Measurements from ENCODE around the gene OTOGL. TPM values are rescaled to one million over a fixed set of nuclear protein-coding genes. Genes with fewer than 3 reads are reported as not detected.

The OTOGL gene
- total RNA-seq, 1 donor from 2014 or later: 0.12 TPM

- Mint-ChIP-seq H3K36me3 (ENCODE audit: low read depth) (peaks cover 3% of the 10 kb centered on the region), H3K27me3 (ENCODE audit: low read depth) (no peaks in the 10 kb centered on the region)
Measured at GRCh38 chr12:80359703-80360102, 260.4 kb downstream of the OTOGL start.

GRCh38 chr12:80364056-80364455 lies 264.7 kb downstream of the OTOGL start:
- peaks cover 14% of the 10 kb centered on the region for H3K9me3 Mint-ChIP-seq
- no peaks in the 10 kb centered on the region for H3K4me1 Mint-ChIP-seq
- H3K36me3 Mint-ChIP-seq (ENCODE audit: low read depth): peaks cover 3% of the 10 kb centered on the region
- H3K27me3 Mint-ChIP-seq (ENCODE audit: low read depth): no peaks in the 10 kb centered on the region
- H3K27ac Mint-ChIP-seq (ENCODE audit: unreplicated experiment): no peak overlapping the region
- no peak overlapping the region for H3K4me3 Mint-ChIP-seq
- no peak for TF ChIP-seq CTCF (conservative IDR thresholded peaks at IDR 0.05)
- no peak for DNase-seq (ENCODE audit: low read depth, low spot score)

More at GRCh38 chr12:80359703-80360102, 260.4 kb downstream of the OTOGL start:
- no peak for DNase-seq (ENCODE audit: low read depth, low spot score)
- peaks cover 11% of the 10 kb centered on the region for H3K4me1 Mint-ChIP-seq
- peaks cover 14% of the 10 kb centered on the region for H3K9me3 Mint-ChIP-seq
- no peak overlapping the region for H3K4me3 Mint-ChIP-seq
- H3K27ac Mint-ChIP-seq (ENCODE audit: unreplicated experiment): no peak overlapping the region
- no peak for TF ChIP-seq CTCF (conservative IDR thresholded peaks at IDR 0.05)

GRCh38 chr12:80373666-80374065 lies 274.3 kb downstream of the OTOGL start:
- H3K27me3 Mint-ChIP-seq (ENCODE audit: low read depth): no peaks in the 10 kb centered on the region
- DNase-seq (ENCODE audit: low read depth, low spot score): no peak
- H3K4me1 Mint-ChIP-seq: no peaks in the 10 kb centered on the region
- TF ChIP-seq CTCF (conservative IDR thresholded peaks at IDR 0.05): no peak
- H3K36me3 Mint-ChIP-seq (ENCODE audit: low read depth): no peaks in the 10 kb centered on the region
- H3K4me3 Mint-ChIP-seq: no peak overlapping the region
- H3K27ac Mint-ChIP-seq (ENCODE audit: unreplicated experiment): no peak overlapping the region
- H3K9me3 Mint-ChIP-seq: no peaks in the 10 kb centered on the region

- Mint-ChIP-seq H3K27me3 (ENCODE audit: low read depth) (no peaks in the 10 kb centered on the region), H3K4me3 (no peak overlapping the region), H3K36me3 (ENCODE audit: low read depth) (no peaks in the 10 kb centered on the region), H3K9me3 (no peaks in the 10 kb centered on the region), H3K27ac (ENCODE audit: unreplicated experiment) (no peak overlapping the region), H3K4me1 (no peaks in the 10 kb centered on the region)
- TF ChIP-seq CTCF (conservative IDR thresholded peaks at IDR 0.05): no peak
- no peak for DNase-seq (ENCODE audit: low read depth, low spot score)
Measured at GRCh38 chr12:80374615-80375014, 275.3 kb downstream of the OTOGL start.

- no peak for TF ChIP-seq CTCF (conservative IDR thresholded peaks at IDR 0.05)
- H3K4me3 Mint-ChIP-seq: no peak overlapping the region
- no peak overlapping the region for H3K27ac Mint-ChIP-seq (ENCODE audit: unreplicated experiment)
- no peaks in the 10 kb centered on the region for H3K9me3 Mint-ChIP-seq
- H3K36me3 Mint-ChIP-seq (ENCODE audit: low read depth): no peaks in the 10 kb centered on the region
- no peaks in the 10 kb centered on the region for H3K27me3 Mint-ChIP-seq (ENCODE audit: low read depth)
- no peak for DNase-seq (ENCODE audit: low read depth, low spot score)
- H3K4me1 Mint-ChIP-seq: no peaks in the 10 kb centered on the region
Measured at GRCh38 chr12:80377140-80377794, 277.9 kb downstream of the OTOGL start.
